OCI-LY3 (cell line): ENCODE results near the gene LTC4S.

Source experiments
- H2AFZ ChIP-seq: fragments of 200-600, 300-600 bp; shearing (Covaris generic); 2 replicates; pipeline ENCODE4 v1.6.0; 2014; ENCODE audit warnings: antibody characterized with exemption, low read depth, low read length
- H3K27ac ChIP-seq: fragments of 200-600, 300-600 bp; sonication (generic); 2 replicates; pipeline ENCODE4 v1.5.1; 2014; ENCODE audit warnings: mild to moderate bottlenecking, low read length, moderate library complexity, mixed read lengths
- H3K27me3 ChIP-seq: fragments of 200-600, 300-600 bp; sonication (generic); 2 replicates; pipeline ENCODE4 v1.6.1; 2014; ENCODE audit warnings: low read depth, low read length, mixed read lengths
- H3K36me3 ChIP-seq: fragments of 200-600, 300-600 bp; sonication (generic); replicated peaks from 2 replicates; pipeline ENCODE3; 2014; ENCODE audit warnings: low read depth, low read length, mixed read lengths
- H3K4me1 ChIP-seq: fragments of 300-600, 200-600 bp; sonication (generic); 2 replicates; pipeline ENCODE4 v1.6.1; 2014; ENCODE audit warnings: low read length, mixed read lengths
- H3K4me2 ChIP-seq: fragments of 200-600, 300-600 bp; sonication (generic); 2 replicates; pipeline ENCODE4 v1.6.1; 2014; ENCODE audit warnings: low read length, mixed read lengths
- H3K4me3 ChIP-seq: fragments of 300-600, 200-600 bp; sonication (generic); 2 replicates; pipeline ENCODE4 v1.5.1; 2014; ENCODE audit warnings: antibody characterized with exemption, mild to moderate bottlenecking, low read length, moderate library complexity
- H3K79me2 ChIP-seq: fragments of 300-600, 200-600 bp; shearing (Covaris generic); 2 replicates; pipeline ENCODE4 v1.6.1; 2014; ENCODE audit warnings: mild to moderate bottlenecking, low read length, mixed read lengths
- H3K9ac ChIP-seq: fragments of 300-600, 200-600 bp; shearing (Covaris generic); 2 replicates; pipeline ENCODE4 v1.6.0; 2014; ENCODE audit warnings: mild to moderate bottlenecking, low read length, moderate library complexity
- H3K9me3 ChIP-seq: fragments of 200-600, 300-600 bp; shearing (Covaris generic); 2 replicates; pipeline ENCODE4 v1.6.1; 2014; ENCODE audit warnings: low read length, mixed read lengths; ENCODE audit not compliant: insufficient read depth
- H4K20me1 ChIP-seq: fragments of 200-600, 300-600 bp; sonication (generic); 2 replicates; pipeline ENCODE4 v1.6.1; 2016; ENCODE audit warnings: low read length, mixed read lengths; ENCODE audit not compliant: insufficient read depth
- CTCF ChIP-seq: fragments of 200-600, 300-600 bp; sonication (generic); IDR thresholded peaks from 2 replicates; pipeline ENCODE4 v1.5.1; 2014; ENCODE audit warnings: antibody characterized with exemption, low read length, low read depth
- EZH2phosphoT487 ChIP-seq: fragments of 200-600 bp; shearing (Covaris generic); IDR thresholded peaks from 2 replicates; pipeline ENCODE4 v1.6.1; 2018; ENCODE audit warnings: antibody characterized with exemption, mixed run types, low read depth

LTC4S gene

GRCh38 chr5:179827680-179828079 is 33.9 kb downstream of the LTC4S start:
- Histone ChIP-seq H3K36me3 (peaks cover 80% of the 10 kb centered on the region), H3K9ac (no peak overlapping the region), H4K20me1 (peaks cover 47% of the 10 kb centered on the region), H2AFZ (no peak overlapping the region), H3K79me2 (peaks cover 54% of the 10 kb centered on the region), H3K27ac (no peak overlapping the region), H3K4me2 (no peak overlapping the region), H3K9me3 (no peaks in the 10 kb centered on the region), H3K4me1 (no peaks in the 10 kb centered on the region), H3K27me3 (no peaks in the 10 kb centered on the region), H3K4me3 (no peak overlapping the region)
- no peak for TF ChIP-seq CTCF
- TF ChIP-seq EZH2phosphoT487, result no peak

GRCh38 chr5:179828756-179829421 is 35.1 kb downstream of the LTC4S start:
- TF ChIP-seq EZH2phosphoT487 (no peak), CTCF (no peak)
- H3K4me2 ChIP-seq, result no peak overlapping the region
- no peak overlapping the region for H3K27ac ChIP-seq
- no peak overlapping the region for H2AFZ ChIP-seq
- H3K4me3 ChIP-seq, result no peak overlapping the region
- H3K9ac ChIP-seq, result no peak overlapping the region
- peaks cover 46% of the 10 kb centered on the region for H3K79me2 ChIP-seq
- peaks cover 37% of the 10 kb centered on the region for H4K20me1 ChIP-seq
- H3K27me3 ChIP-seq, result no peaks in the 10 kb centered on the region
- H3K9me3 ChIP-seq, result no peaks in the 10 kb centered on the region
- peaks cover 81% of the 10 kb centered on the region for H3K36me3 ChIP-seq
- no peaks in the 10 kb centered on the region for H3K4me1 ChIP-seq

- TF ChIP-seq CTCF (no peak), EZH2phosphoT487 (no peak)
- no peaks in the 10 kb centered on the region for H3K9me3 ChIP-seq
- peaks cover 36% of the 10 kb centered on the region for H3K79me2 ChIP-seq
- H3K27ac ChIP-seq, result no peak overlapping the region
- H3K9ac ChIP-seq, result no peak overlapping the region
- no peak overlapping the region for H3K4me2 ChIP-seq
- H3K4me3 ChIP-seq, result no peak overlapping the region
- H3K36me3 ChIP-seq, result peaks cover 74% of the 10 kb centered on the region
- no peak overlapping the region for H2AFZ ChIP-seq
- peaks cover 27% of the 10 kb centered on the region for H4K20me1 ChIP-seq
- no peaks in the 10 kb centered on the region for H3K27me3 ChIP-seq
- H3K4me1 ChIP-seq, result no peaks in the 10 kb centered on the region
Measured at GRCh38 chr5:179829732-179830435, 36.1 kb downstream of the LTC4S start.

- H3K4me2 ChIP-seq, result no peak overlapping the region
- peaks cover 16% of the 10 kb centered on the region for H4K20me1 ChIP-seq
- H3K36me3 ChIP-seq, result peaks cover 64% of the 10 kb centered on the region
- TF ChIP-seq EZH2phosphoT487 (no peak), CTCF (no peak)
- H3K9me3 ChIP-seq, result no peaks in the 10 kb centered on the region
- H3K4me1 ChIP-seq, result no peaks in the 10 kb centered on the region
- peaks cover 26% of the 10 kb centered on the region; the same call in 1 of the 2 replicates for H3K79me2 ChIP-seq
- H3K27ac ChIP-seq, result no peak overlapping the region
- H3K27me3 ChIP-seq, result no peaks in the 10 kb centered on the region
- H3K9ac ChIP-seq, result no peak overlapping the region
- H3K4me3 ChIP-seq, result no peak overlapping the region
- H2AFZ ChIP-seq, result no peak overlapping the region
Measured at GRCh38 chr5:179830818-179831468, 37.2 kb downstream of the LTC4S start.
